Activated CD8-positive, alpha-beta T cell treated with anti-CD3 and anti-CD28 coated beads, Interleukin-2, amount 10 ng/mL, durations not matched to agents 7 days and 5 days (primary cell): ENCODE results near the gene CD68. TPM values are rescaled to one million over a fixed set of nuclear protein-coding genes. Genes with fewer than 3 reads are reported as not detected.
A peak's percentile ranks its signal among the peaks of the same experiment; 100 is the strongest.
"Not testable (repeated sequence)": the region's sequence is repeated elsewhere in the genome, so short reads cannot be mapped to it uniquely, and the experiment has no call there.

ENCODE experiments used
- ATAC-seq: fragments of 150-1000 bp; cut with Tn5 transposase; one replicate; pipeline ENCODE4 v1.10.0; 2021; ENCODE audit warnings: moderate library complexity
- CTCF ChIA-PET: fragments of 350-600 bp; sonication (Branson Sonifier 250); formaldehyde crosslinking; loops from one replicate; lab custom pipeline; 2021; ENCODE audit warnings: antibody characterized with exemption; lab: Charles Lee
- POLR2A ChIA-PET: fragments of 350-600 bp; sonication (Branson Sonifier 250); formaldehyde crosslinking; loops from one replicate; lab custom pipeline; 2021; ENCODE audit warnings: antibody characterized with exemption; lab: Charles Lee
- DNase-seq: peaks from one replicate; pipeline ENCODE4 v3.0.0-alpha.2; 2020
- H3K27ac Mint-ChIP-seq: one replicate; pipeline ENCODE4 v1.8.0; 2021; ENCODE audit warnings: mild to moderate bottlenecking, mixed read lengths
- H3K27me3 Mint-ChIP-seq: one replicate; pipeline ENCODE4 v1.8.0; 2021; ENCODE audit warnings: low read depth, mixed read lengths
- H3K36me3 Mint-ChIP-seq: one replicate; pipeline ENCODE4 v1.8.0; 2021; ENCODE audit warnings: low read depth, mixed read lengths
- H3K4me1 Mint-ChIP-seq: one replicate; pipeline ENCODE4 v1.8.0; 2021; ENCODE audit warnings: low read depth, mixed read lengths
- H3K4me3 Mint-ChIP-seq: one replicate; pipeline ENCODE4 v1.8.0; 2021; ENCODE audit warnings: mild to moderate bottlenecking, mixed read lengths
- H3K9me3 Mint-ChIP-seq: one replicate; pipeline ENCODE4 v1.8.0; 2022; ENCODE audit warnings: mixed read lengths; ENCODE audit not compliant: insufficient read depth
- total RNA-seq, 2 experiments: library from RNA; stranded (reverse); gene quantifications; one replicate each; pipeline ENCODE4 v1.2.3, GENCODE V29; 2021

Gene CD68
- total RNA-seq, 2 experiments from 2014 or later: 9.4 to 10.7 TPM

GRCh38 chr17:7615265-7615747 is 35.9 kb downstream of the CD68 start:
- H3K4me3 Mint-ChIP-seq: peak overlapping the region; percentile 83
- ATAC-seq (no peak), DNase-seq (no peak)
- H3K9me3 Mint-ChIP-seq: no peaks in the 10 kb centered on the region
- peaks cover 20% of the 10 kb centered on the region for H3K36me3 Mint-ChIP-seq
- peak overlapping the region; percentile 85 for H3K27ac Mint-ChIP-seq
- POLR2A ChIA-PET: interaction anchor here (0.6 to 4.4 kb wide), 6 partner anchors 13 to 72 kb away, joined by 3 to 50 read pairs (median 3); partner anchors contain the start of genes SAT2, TP53 and WRAP53
- peaks cover 2% of the 10 kb centered on the region for H3K27me3 Mint-ChIP-seq
- H3K4me1 Mint-ChIP-seq: peaks cover 25% of the 10 kb centered on the region
- CTCF ChIA-PET: interaction anchor here (0.7 to 3.2 kb wide), 14 partner anchors 13 to 570 kb away, joined by 3 to 47 read pairs (median 4); partner anchors contain the start of genes MPDU1, SAT2, SENP3 and SHBG

- ChIA-PET CTCF (interaction anchor here (1.3 kb wide), 1 partner anchor 10 kb away, joined by 4 read pairs; no protein-coding TSS in a partner anchor), POLR2A (no interaction called here)
- peaks cover 5% of the 10 kb centered on the region for H3K4me1 Mint-ChIP-seq
- H3K27me3 Mint-ChIP-seq: peaks cover 2% of the 10 kb centered on the region
- no peak overlapping the region for H3K27ac Mint-ChIP-seq
- no peaks in the 10 kb centered on the region for H3K9me3 Mint-ChIP-seq
- ATAC-seq (no peak), DNase-seq (no peak)
- peaks cover 2% of the 10 kb centered on the region for H3K36me3 Mint-ChIP-seq
- H3K4me3 Mint-ChIP-seq: no peak overlapping the region
These were observed 39.2 kb downstream of the CD68 start for GRCh38 chr17:7618608-7619007.

- POLR2A ChIA-PET: interaction anchor here (1.1 kb wide), 1 partner anchor 66 kb away, joined by 3 read pairs; no protein-coding TSS in a partner anchor
- CTCF ChIA-PET: no interaction called here
These were observed 41.4 kb downstream of the CD68 start for GRCh38 chr17:7620835-7621234.

GRCh38 chr17:7623661-7624060 is 44.2 kb downstream of the CD68 start:
- Mint-ChIP-seq H3K36me3 (peaks cover 5% of the 10 kb centered on the region), H3K9me3 (no peaks in the 10 kb centered on the region), H3K27ac (no peak overlapping the region), H3K4me1 (peaks cover 13% of the 10 kb centered on the region), H3K27me3 (peaks cover 2% of the 10 kb centered on the region), H3K4me3 (no peak overlapping the region)
- DNase-seq: no peak
- CTCF ChIA-PET: interaction anchor here (1.2 to 5.9 kb wide), 2 partner anchors 9 to 63 kb away, joined by 3 to 49 read pairs; partner anchors contain the start of genes TP53 and WRAP53
- POLR2A ChIA-PET: no interaction called here
- ATAC-seq: no peak

More at GRCh38 chr17:7620835-7621234, 41.4 kb downstream of the CD68 start:
- H3K27ac Mint-ChIP-seq: no peak overlapping the region
- no peak overlapping the region for H3K4me3 Mint-ChIP-seq
- peaks cover 2% of the 10 kb centered on the region for H3K27me3 Mint-ChIP-seq
- H3K36me3 Mint-ChIP-seq: no peaks in the 10 kb centered on the region
- DNase-seq (no peak), ATAC-seq (no peak)
- no peaks in the 10 kb centered on the region for H3K9me3 Mint-ChIP-seq
- H3K4me1 Mint-ChIP-seq: no peaks in the 10 kb centered on the region

- not testable (repeated sequence) for H3K9me3 Mint-ChIP-seq, H3K27ac Mint-ChIP-seq, H3K36me3 Mint-ChIP-seq, ATAC-seq, H3K27me3 Mint-ChIP-seq, DNase-seq, H3K4me3 Mint-ChIP-seq
- ChIA-PET POLR2A (interaction anchor here (0.6 to 9.6 kb wide), 2 partner anchors 61 to 312 kb away, joined by 3 to 101 read pairs; partner anchors contain the start of genes TP53 and WRAP53), CTCF (interaction anchor here (5.9 kb wide), 1 partner anchor 61 kb away, joined by 49 read pairs; the partner anchor contains the start of genes TP53 and WRAP53)
- peaks cover 13% of the 10 kb centered on the region for H3K4me1 Mint-ChIP-seq
These were observed 46.3 kb downstream of the CD68 start for GRCh38 chr17:7625749-7626148.

- no peak for DNase-seq
- POLR2A ChIA-PET: interaction anchor here (0.6 to 9.6 kb wide), 2 partner anchors 61 to 313 kb away, joined by 3 to 101 read pairs; partner anchors contain the start of genes TP53 and WRAP53
- H3K4me3 Mint-ChIP-seq: peak overlapping the region; percentile 89
- H3K27ac Mint-ChIP-seq: no peak overlapping the region
- peaks cover 13% of the 10 kb centered on the region for H3K4me1 Mint-ChIP-seq
- no peaks in the 10 kb centered on the region for H3K27me3 Mint-ChIP-seq
- no peaks in the 10 kb centered on the region for H3K9me3 Mint-ChIP-seq
- peaks cover 5% of the 10 kb centered on the region for H3K36me3 Mint-ChIP-seq
- CTCF ChIA-PET: interaction anchor here (1.2 to 5.9 kb wide), 4 partner anchors 24 to 66 kb away, joined by 3 to 49 read pairs (median 4); partner anchors contain the start of genes TP53 and WRAP53
- no peak for ATAC-seq
These were observed 46.9 kb downstream of the CD68 start for GRCh38 chr17:7626307-7626706.

- Mint-ChIP-seq H3K36me3 (peaks cover 5% of the 10 kb centered on the region), H3K4me3 (peak overlapping the region; percentile 89), H3K9me3 (no peaks in the 10 kb centered on the region), H3K27me3 (no peaks in the 10 kb centered on the region), H3K27ac (peak overlapping the region; percentile 75), H3K4me1 (peaks cover 13% of the 10 kb centered on the region)
- ATAC-seq: no peak
- DNase-seq: no peak
- POLR2A ChIA-PET: interaction anchor here (1.2 to 9.6 kb wide), 2 partner anchors 35 to 60 kb away, joined by 4 to 101 read pairs; partner anchors contain the start of genes TP53 and WRAP53
- CTCF ChIA-PET: interaction anchor here (0.6 to 5.9 kb wide), 7 partner anchors 15 to 190 kb away, joined by 3 to 49 read pairs (median 3); partner anchors contain the start of genes MPDU1, TP53 and WRAP53
These were observed 47.5 kb downstream of the CD68 start for GRCh38 chr17:7626956-7627249.

- ChIA-PET POLR2A (interaction anchor here (0.9 to 9.6 kb wide), 6 partner anchors 13 to 60 kb away, joined by 3 to 101 read pairs (median 4); partner anchors contain the start of genes ATP1B2, FXR2, MPDU1 and TP53), CTCF (interaction anchor here (0.6 to 5.9 kb wide), 9 partner anchors 12 to 191 kb away, joined by 3 to 49 read pairs (median 3); partner anchors contain the start of genes FXR2, MPDU1, TP53 and WRAP53)
- H3K4me3 Mint-ChIP-seq: peak within 1 kb of the TSS; percentile 89
- peak; percentile 91 for DNase-seq
- no peaks in the 10 kb centered on the region for H3K27me3 Mint-ChIP-seq
- ATAC-seq: peak; percentile 95
- H3K36me3 Mint-ChIP-seq: peaks cover 5% of the 10 kb centered on the region
- H3K27ac Mint-ChIP-seq: peak within 1 kb of the TSS; percentile 75
- H3K4me1 Mint-ChIP-seq: peaks cover 14% of the 10 kb centered on the region
- H3K9me3 Mint-ChIP-seq: no peaks in the 10 kb centered on the region
These were observed 48.0 kb downstream of the CD68 start, which contains the start of gene SAT2 for GRCh38 chr17:7627250-7628121. Gene SAT2 (minus strand): TSS chr17:7627821. CDS start chr17:7627635, 186 bp downstream.

- POLR2A ChIA-PET: interaction anchor here (9.6 kb wide), 1 partner anchor 57 kb away, joined by 101 read pairs; the partner anchor contains the start of genes TP53 and WRAP53
These were observed 50.6 kb downstream of the CD68 start, which contains the start of gene SHBG for GRCh38 chr17:7629939-7630571. Gene SHBG (plus strand): TSS chr17:7630135. CDS start chr17:7630173, 38 bp downstream.

More at GRCh38 chr17:7629939-7630571, 50.6 kb downstream of the CD68 start, which contains the start of gene SHBG:
- ATAC-seq (no peak), DNase-seq (no peak)
- Mint-ChIP-seq H3K27me3 (no peaks in the 10 kb centered on the region), H3K9me3 (no peaks in the 10 kb centered on the region), H3K27ac (no peak within 1 kb of the TSS), H3K4me3 (no peak within 1 kb of the TSS), H3K36me3 (peaks cover 5% of the 10 kb centered on the region), H3K4me1 (peaks cover 14% of the 10 kb centered on the region)
- CTCF ChIA-PET: interaction anchor here (0.9 to 7.5 kb wide), 4 partner anchors 15 to 584 kb away, joined by 3 to 129 read pairs (median 4); partner anchors contain the start of genes FXR2, TP53 and WRAP53
